H1 (cell line): Measurements from ENCODE around the gene TOM1L2. TPM values are rescaled to one million over a fixed set of nuclear protein-coding genes. Genes with fewer than 3 reads are reported as not detected.

Experiments used
- CTCF ChIA-PET: fragments of 300-600 bp; sonication (Branson Sonifier 250); formaldehyde crosslinking; loops from one replicate; lab custom pipeline; 2021; ENCODE audit not compliant: partially characterized antibody; lab: Charles Lee
- POLR2A ChIA-PET: fragments of 300-600 bp; sonication (Branson Sonifier 250); formaldehyde crosslinking; loops from one replicate; lab custom pipeline; 2021; ENCODE audit warnings: inconsistent platforms; ENCODE audit not compliant: partially characterized antibody; lab: Charles Lee
- DNase-seq, 2 experiments: peaks; one replicate each; pipeline versions ENCODE4 v3.0.0 to v3.0.0-alpha.2; 2010 to 2022; ENCODE audit warnings: low spot score in 2 of 2, low read depth in 1 of 2, mixed read lengths in 1 of 2
- FAIRE-seq: peaks from 2 replicates; lab custom pipeline; 2011; peaks lifted over from hg19 to GRCh38; lab: Jason Lieb, UNC
- H2AFZ ChIP-seq: 2 replicates; pipeline ENCODE4 v1.8.1; 2012; ENCODE audit warnings: low read length, inconsistent platforms
- H2AK5ac ChIP-seq: 2 replicates; pipeline ENCODE4 v1.6.1; 2013; ENCODE audit warnings: low read depth, low read length
- H2BK120ac ChIP-seq: replicated peaks from 2 replicates; pipeline ENCODE3; 2013; ENCODE audit warnings: low read depth, low read length, inconsistent platforms
- H2BK12ac ChIP-seq: 2 replicates; pipeline ENCODE4 v1.6.1; 2013; ENCODE audit warnings: low read depth, low read length
- H2BK15ac ChIP-seq: 2 replicates; pipeline ENCODE4 v1.6.1; 2013; ENCODE audit warnings: low read length
- H2BK20ac ChIP-seq: 2 replicates; pipeline ENCODE4 v1.6.1; 2013; ENCODE audit warnings: low read length
- H2BK5ac ChIP-seq: 2 replicates; pipeline ENCODE4 v1.6.1; 2013; ENCODE audit warnings: low read depth, low read length
- H3K14ac ChIP-seq: 2 replicates; pipeline ENCODE4 v1.6.1; 2013; ENCODE audit warnings: inconsistent platforms; ENCODE audit not compliant: insufficient read length
- H3K18ac ChIP-seq: 2 replicates; pipeline ENCODE4 v1.6.1; 2013; ENCODE audit warnings: low read length; ENCODE audit errors: extremely low read depth
- H3K23ac ChIP-seq: 2 replicates; pipeline ENCODE4 v1.6.1; 2013; ENCODE audit warnings: inconsistent platforms; ENCODE audit not compliant: insufficient read length
- H3K23me2 ChIP-seq: 2 replicates; pipeline ENCODE4 v1.6.1; 2013; ENCODE audit warnings: low read depth, low read length
- H3K27ac ChIP-seq: 2 replicates; pipeline ENCODE4 v1.6.1; 2011; ENCODE audit warnings: low read depth, low read length, inconsistent platforms
- H3K27me3 ChIP-seq, 4 experiments: replicated peaks in 1 of 4; 1 replicate in 1 of 4; 2 replicates in 3 of 4; pipeline versions ENCODE4 v1.6.1 to v1.8.1; 2011 to 2013; ENCODE audit warnings: low read length in 3 of 4, mild to moderate bottlenecking in 3 of 4, inconsistent platforms in 2 of 4, mixed read lengths in 2 of 4, moderate library complexity in 1 of 4; ENCODE audit not compliant: control insufficient read depth in 3 of 4, insufficient read depth in 3 of 4; ENCODE audit errors: extremely low read depth in 1 of 4
- H3K36me3 ChIP-seq, 4 experiments: 2 replicates each; pipeline versions ENCODE4 v1.6.1 to v1.8.1; 2011 to 2013; ENCODE audit warnings: mild to moderate bottlenecking in 4 of 4, low read length in 3 of 4, moderate library complexity in 2 of 4, control low read depth in 1 of 4, inconsistent platforms in 1 of 4; ENCODE audit not compliant: insufficient read depth in 4 of 4, control insufficient read depth in 2 of 4
- H3K4ac ChIP-seq: replicated peaks from 2 replicates; pipeline ENCODE3; 2013; ENCODE audit warnings: low read length, low read depth, mixed read lengths, inconsistent platforms; ENCODE audit not compliant: insufficient read length
- H3K4me1 ChIP-seq, 4 experiments: replicated peaks in 1 of 4; 1 replicate in 1 of 4; 2 replicates in 3 of 4; pipeline versions ENCODE4 v1.6.1 to v1.8.1; 2011 to 2013; ENCODE audit warnings: low read length in 3 of 4, inconsistent platforms in 2 of 4, mixed read lengths in 1 of 4; ENCODE audit not compliant: insufficient read depth in 4 of 4, control insufficient read depth in 3 of 4
- H3K4me2 ChIP-seq, 2 experiments: 2 replicates each; pipeline versions ENCODE4 v1.6.1 to v1.8.1; 2011 to 2013; ENCODE audit warnings: low read depth in 2 of 2, low read length in 2 of 2, control low read depth in 1 of 2, inconsistent platforms in 1 of 2, mild to moderate bottlenecking in 1 of 2; ENCODE audit not compliant: insufficient read depth in 1 of 2
- H3K4me3 ChIP-seq, 4 experiments: fragments of 200-600, 300-600 bp in 1 of 4; sonication (generic), shearing (Covaris generic), sonication (Bioruptor Twin) in 1 of 4; 2 replicates each; pipeline versions ENCODE4 v1.5.1 to v1.8.1; 2011 to 2016; ENCODE audit warnings: low read length in 4 of 4, low read depth in 3 of 4, control low read depth in 2 of 4, inconsistent platforms in 2 of 4, mild to moderate bottlenecking in 2 of 4, mixed read lengths in 1 of 4, moderate library complexity in 1 of 4; ENCODE audit not compliant: insufficient read depth in 2 of 4; ENCODE audit errors: extremely low read depth in 1 of 4
- H3K56ac ChIP-seq: replicated peaks from 2 replicates; pipeline ENCODE3; 2013; ENCODE audit warnings: low read depth, mild to moderate bottlenecking, mixed read lengths, low read length, inconsistent platforms; ENCODE audit not compliant: insufficient read length
- H3K79me1 ChIP-seq: 2 replicates; pipeline ENCODE4 v1.6.1; 2013; ENCODE audit warnings: low read depth, low read length, control low read depth
- H3K79me2 ChIP-seq, 2 experiments: 2 replicates each; pipeline versions ENCODE4 v1.6.1 to v1.8.1; 2012 to 2013; ENCODE audit warnings: low read length in 2 of 2, mild to moderate bottlenecking in 2 of 2, inconsistent platforms in 1 of 2; ENCODE audit not compliant: insufficient read depth in 2 of 2, control insufficient read depth in 1 of 2
- H3K9ac ChIP-seq, 4 experiments: replicated peaks in 1 of 4; 1 replicate in 1 of 4; 2 replicates in 3 of 4; pipeline versions ENCODE4 v1.6.1 to v1.8.1; 2011 to 2013; ENCODE audit warnings: low read depth in 3 of 4, low read length in 3 of 4, control low read depth in 2 of 4, mild to moderate bottlenecking in 2 of 4, moderate library complexity in 2 of 4, inconsistent platforms in 1 of 4; ENCODE audit errors: extremely low read depth in 1 of 4
- H3K9me3 ChIP-seq, 2 experiments: 2 replicates each; pipeline versions ENCODE4 v1.6.1 to v1.8.1; 2012 to 2013; ENCODE audit warnings: mild to moderate bottlenecking in 2 of 2, moderate library complexity in 2 of 2, control low read depth in 1 of 2, inconsistent platforms in 1 of 2, low read depth in 1 of 2, low read length in 1 of 2, mixed read lengths in 1 of 2; ENCODE audit not compliant: insufficient read depth in 2 of 2
- H4K20me1 ChIP-seq, 2 experiments: replicated peaks in 1 of 2; 2 replicates each; pipeline versions ENCODE3 to v1.8.1; 2011 to 2013; ENCODE audit warnings: inconsistent platforms in 2 of 2, low read length in 2 of 2, mild to moderate bottlenecking in 1 of 2; ENCODE audit not compliant: insufficient read depth in 2 of 2, control insufficient read depth in 1 of 2
- H4K5ac ChIP-seq: 2 replicates; pipeline ENCODE4 v1.6.1; 2013; ENCODE audit warnings: low read length, low read depth, mixed read lengths, inconsistent platforms; ENCODE audit not compliant: insufficient read length
- H4K8ac ChIP-seq: 2 replicates; pipeline ENCODE4 v1.8.0; 2013; ENCODE audit warnings: mild to moderate bottlenecking, moderate library complexity, low read length, inconsistent platforms; ENCODE audit not compliant: insufficient read depth; ENCODE audit errors: extremely low read depth
- H4K91ac ChIP-seq: replicated peaks from 2 replicates; pipeline ENCODE3; 2013; ENCODE audit warnings: low read length, mixed read lengths, inconsistent platforms; ENCODE audit not compliant: insufficient read length
- BACH1 ChIP-seq: IDR thresholded peaks from 2 replicates; pipeline ENCODE4 v1.6.1; 2012; ENCODE audit warnings: low read length, improper control_type of control experiment
- GABPA ChIP-seq: IDR thresholded peaks from 2 replicates; pipeline ENCODE4 v1.6.1; 2011; ENCODE audit warnings: mild to moderate bottlenecking, low read length, moderate library complexity, borderline replicate concordance; ENCODE audit not compliant: insufficient read depth
- WGBS, 2 experiments: shearing (Covaris generic) in 1 of 2; methylation state at CpG; one replicate each; pipeline versions ENCODE4 v1.1.6 to v1.1.7; 2013 to 2015; ENCODE audit warnings: low lambda C conversion rate in 2 of 2, mixed read lengths in 2 of 2, inconsistent platforms in 1 of 2, low coverage in 1 of 2, missing lambda C conversion rate in 1 of 2; ENCODE audit not compliant: insufficient replicate concordance in 2 of 2, insufficient coverage in 1 of 2, insufficient read length in 1 of 2; ENCODE audit errors: extremely low coverage in 1 of 2, missing lambda C conversion rate in 1 of 2; 5-methylcytosine and 5-hydroxymethylcytosine counted together
- polyA plus RNA-seq, 7 experiments: library from polyadenylated mRNA; depleted of rRNA in 3 of 7; stranded (reverse) in 5 of 7; unstranded in 2 of 7; fragments of >200 nt in 5 of 7; fragments of 200-250 nt in 2 of 7; gene quantifications; 1 replicate in 5 of 7; 2 replicates in 1 of 7; 4 replicates in 1 of 7; pipeline versions ENCODE4 v1.2.1 to v1.2.3, GENCODE V29; 2011 to 2013; ENCODE audit warnings: missing spikeins in 2 of 7, mixed read lengths in 2 of 7
- total RNA-seq: library from RNA; stranded (reverse); fragmentation: NEBNext Ultra II Directional; extraction: Animal tissue kit (Norgen Biotek cat#: 25700); gene quantifications from 2 replicates; pipeline ENCODE4 v1.2.1, GENCODE V29; 2021

Gene TOM1L2
- total and polyA plus RNA-seq, 2 of the 8 experiments (the other 6 are each of a cell fraction or from before 2014, with no cell fraction given) = 2.0 to 3.4 TPM

- Histone ChIP-seq H4K20me1 (no peaks in the 10 kb centered on the region), H3K4me3 (no peak overlapping the region), H3K4me2 (no peak overlapping the region), H3K23me2 (no peaks in the 10 kb centered on the region), H3K9me3 (no peaks in the 10 kb centered on the region), H3K27me3 (peaks cover 0 to 6% (median 3%) of the 10 kb centered on the region in 4 experiments; a peak in 2 of 7 replicates), H3K18ac (no peak overlapping the region), H2BK15ac (no peak overlapping the region), H3K9ac (no peak overlapping the region), H3K4me1 (peaks cover 3 to 14% (median 11%) of the 10 kb centered on the region in 4 experiments), H2BK120ac (no peak overlapping the region), H2AK5ac (0 out of 2 replicates have a peak overlapping the region, but pooled peaks have one; percentile 42), H3K56ac (no peak overlapping the region), H3K27ac (no peak overlapping the region), H3K36me3 (no peaks in the 10 kb centered on the region), H2BK20ac (no peak overlapping the region), H4K91ac (no peak overlapping the region), H3K23ac (no peak overlapping the region), H3K79me1 (no peaks in the 10 kb centered on the region), H3K79me2 (no peaks in the 10 kb centered on the region), H2BK5ac (no peak overlapping the region), H4K5ac (no peak overlapping the region), H3K4ac (no peak overlapping the region), H2AFZ (no peak overlapping the region), H4K8ac (no peak overlapping the region), H2BK12ac (peak overlapping the region; percentile 92; the same call in 1 of the 2 replicates), H3K14ac (no peak overlapping the region)
- ChIA-PET POLR2A (interaction anchor here (0.8 to 4.4 kb wide), 3 partner anchors 13 to 55 kb away, joined by 3 to 21 read pairs (median 3); partner anchors contain the start of gene SREBF1), CTCF (interaction anchor here (0.7 to 26.2 kb wide), 9 partner anchors 8 to 186 kb away, joined by 3 to 404 read pairs (median 4); no protein-coding TSS in a partner anchor)
- DNase-seq = no peak
- no peak for FAIRE-seq
- WGBS, 2 experiments = 69% methylated on average over 3 of the region's 3 CpGs; no CpG with 5 or more reads in 1 of the 2 experiments
- TF ChIP-seq GABPA (no peak), BACH1 (peak; percentile 88)
Measured at GRCh38 chr17:17866425-17866824, 105.8 kb downstream of the TOM1L2 start.
